Measurements from ENCODE around the gene PRMT6.
"Not testable (repeated sequence)": the region's sequence is repeated elsewhere in the genome, so short reads cannot be mapped to it uniquely, and the experiment has no call there.

Gene PRMT6

DNA sequence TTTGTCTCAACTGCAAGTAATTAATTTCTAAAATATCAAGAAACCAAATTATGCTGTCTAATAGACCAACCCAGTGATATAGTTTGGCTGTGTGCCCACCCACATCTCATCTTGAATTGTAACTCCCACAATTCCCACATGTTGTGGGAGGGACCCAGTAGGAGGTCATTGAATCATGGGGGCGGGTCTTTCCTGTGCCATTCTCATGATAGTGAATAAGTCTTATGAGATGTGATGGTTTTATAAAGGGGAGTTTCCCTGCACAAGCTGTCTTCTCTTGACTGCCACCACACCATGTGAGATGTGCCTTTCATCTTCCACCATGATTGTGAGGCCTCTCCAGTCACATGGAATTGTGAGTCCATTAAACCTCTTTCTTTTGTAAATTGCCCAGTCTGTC, 36.9 kb downstream of the PRMT6 start:
- not testable (repeated sequence) for H3K27me3 ChIP-seq (ENCODE audit: control insufficient read depth in 1 of 2, insufficient read depth in 2 of 2, low read length in 2 of 2); H3K9me3 ChIP-seq (ENCODE audit: control insufficient read depth in 2 of 2, low read length in 2 of 2); H3K4me3 ChIP-seq (ENCODE audit: low read length in 2 of 2); H3K27ac ChIP-seq (ENCODE audit: low read length); H3K9ac ChIP-seq (ENCODE audit: low read length in 2 of 2); H3K4me1 ChIP-seq (ENCODE audit: control insufficient read depth, insufficient read depth, low read length); H3K36me3 ChIP-seq (ENCODE audit: control insufficient read depth in 2 of 2, insufficient read depth in 2 of 2, low read length in 2 of 2)

DNA sequence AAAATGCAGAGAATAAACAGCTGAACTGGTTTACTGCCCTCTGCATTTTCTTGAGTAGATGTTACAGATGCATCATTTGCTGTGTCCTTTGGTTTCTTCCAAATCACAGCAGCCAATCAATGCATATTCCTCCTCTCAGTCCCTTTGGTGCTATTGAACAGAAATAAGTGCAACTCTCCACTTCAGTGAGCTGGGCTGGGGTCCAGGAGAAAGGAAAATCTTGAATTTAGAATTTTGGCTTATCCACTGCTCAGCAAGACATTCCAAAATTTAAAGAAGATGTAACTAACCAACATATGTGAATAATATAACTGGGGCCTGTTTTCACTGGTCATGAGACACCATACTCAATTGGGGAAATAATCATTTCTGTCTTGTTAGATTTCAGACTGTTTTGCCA, 39.2 kb downstream of the PRMT6 start:
- Histone ChIP-seq H3K9me3 (ENCODE audit: control insufficient read depth in 2 of 2, low read length in 2 of 2) (no peaks in the 10 kb centered on the region), H3K27me3 (ENCODE audit: control insufficient read depth in 1 of 2, insufficient read depth in 2 of 2, low read length in 2 of 2) (no peaks in the 10 kb centered on the region), H3K4me1 (ENCODE audit: control insufficient read depth, insufficient read depth, low read length) (no peaks in the 10 kb centered on the region), H3K27ac (ENCODE audit: low read length) (no peak overlapping the region), H3K4me3 (ENCODE audit: low read length in 2 of 2) (no peak overlapping the region), H3K36me3 (ENCODE audit: control insufficient read depth in 2 of 2, insufficient read depth in 2 of 2, low read length in 2 of 2) (no peaks in the 10 kb centered on the region), H3K9ac (ENCODE audit: low read length in 2 of 2) (no peak overlapping the region)

DNA sequence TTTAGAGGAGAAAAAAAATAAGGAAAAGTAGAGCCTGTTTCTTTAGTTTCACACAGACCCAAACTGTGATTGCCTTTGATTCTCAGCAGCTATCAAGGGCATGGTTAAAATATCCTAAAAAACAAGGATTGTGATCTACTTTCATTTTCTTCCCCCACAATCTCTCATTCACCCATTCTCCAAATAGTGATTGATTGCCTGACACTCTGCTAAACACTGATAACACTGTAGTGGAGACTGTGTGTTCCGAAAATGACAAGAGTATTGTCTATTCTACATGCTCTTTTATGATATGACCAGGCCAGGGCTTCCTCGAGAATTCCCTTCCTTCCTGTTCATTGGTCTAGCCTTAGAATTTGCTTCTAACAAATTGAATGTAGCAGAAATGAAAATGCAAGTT, 40.2 kb downstream of the PRMT6 start:
- H3K4me1 ChIP-seq (ENCODE audit: control insufficient read depth, insufficient read depth, low read length), result no peaks in the 10 kb centered on the region
- H3K27me3 ChIP-seq (ENCODE audit: control insufficient read depth in 1 of 2, insufficient read depth in 2 of 2, low read length in 2 of 2), result no peaks in the 10 kb centered on the region
- no peak overlapping the region for H3K27ac ChIP-seq (ENCODE audit: low read length)

DNA sequence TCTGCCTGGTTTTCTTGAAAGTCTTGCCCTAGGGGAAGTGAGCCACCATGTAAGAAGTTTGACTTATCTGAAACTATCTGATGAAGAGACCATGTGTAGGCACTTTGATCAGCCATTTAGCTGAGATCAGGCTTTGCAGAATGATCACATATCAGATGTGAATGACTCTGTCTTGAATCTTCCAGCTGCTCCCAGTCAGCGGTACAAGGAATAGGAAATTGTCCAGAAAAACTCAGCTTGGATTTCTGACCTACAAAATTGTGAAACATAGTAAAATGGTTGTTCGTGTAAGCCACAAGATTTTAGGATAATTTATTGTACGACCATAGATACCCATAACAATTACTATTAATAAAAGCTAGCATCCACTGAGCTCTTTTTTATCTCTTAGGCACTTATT, 42.5 kb downstream of the PRMT6 start:
- H3K9me3 ChIP-seq (ENCODE audit: control insufficient read depth in 2 of 2, low read length in 2 of 2), result no peaks in the 10 kb centered on the region
- H3K4me1 ChIP-seq (ENCODE audit: control insufficient read depth, insufficient read depth, low read length), result no peaks in the 10 kb centered on the region
- no peaks in the 10 kb centered on the region for H3K36me3 ChIP-seq (ENCODE audit: control insufficient read depth in 2 of 2, insufficient read depth in 2 of 2, low read length in 2 of 2)
- no peaks in the 10 kb centered on the region for H3K27me3 ChIP-seq (ENCODE audit: control insufficient read depth in 1 of 2, insufficient read depth in 2 of 2, low read length in 2 of 2)
- no peak overlapping the region for H3K27ac ChIP-seq (ENCODE audit: low read length)
- no peak overlapping the region for H3K4me3 ChIP-seq (ENCODE audit: low read length in 2 of 2)
- no peak overlapping the region for H3K9ac ChIP-seq (ENCODE audit: low read length in 2 of 2)

More for the DNA sequence above, 40.2 kb downstream of the PRMT6 start:
- Histone ChIP-seq H3K4me3 (ENCODE audit: low read length in 2 of 2) (no peak overlapping the region), H3K9me3 (ENCODE audit: control insufficient read depth in 2 of 2, low read length in 2 of 2) (no peaks in the 10 kb centered on the region), H3K36me3 (ENCODE audit: control insufficient read depth in 2 of 2, insufficient read depth in 2 of 2, low read length in 2 of 2) (no peaks in the 10 kb centered on the region), H3K9ac (ENCODE audit: low read length in 2 of 2) (no peak overlapping the region)

DNA sequence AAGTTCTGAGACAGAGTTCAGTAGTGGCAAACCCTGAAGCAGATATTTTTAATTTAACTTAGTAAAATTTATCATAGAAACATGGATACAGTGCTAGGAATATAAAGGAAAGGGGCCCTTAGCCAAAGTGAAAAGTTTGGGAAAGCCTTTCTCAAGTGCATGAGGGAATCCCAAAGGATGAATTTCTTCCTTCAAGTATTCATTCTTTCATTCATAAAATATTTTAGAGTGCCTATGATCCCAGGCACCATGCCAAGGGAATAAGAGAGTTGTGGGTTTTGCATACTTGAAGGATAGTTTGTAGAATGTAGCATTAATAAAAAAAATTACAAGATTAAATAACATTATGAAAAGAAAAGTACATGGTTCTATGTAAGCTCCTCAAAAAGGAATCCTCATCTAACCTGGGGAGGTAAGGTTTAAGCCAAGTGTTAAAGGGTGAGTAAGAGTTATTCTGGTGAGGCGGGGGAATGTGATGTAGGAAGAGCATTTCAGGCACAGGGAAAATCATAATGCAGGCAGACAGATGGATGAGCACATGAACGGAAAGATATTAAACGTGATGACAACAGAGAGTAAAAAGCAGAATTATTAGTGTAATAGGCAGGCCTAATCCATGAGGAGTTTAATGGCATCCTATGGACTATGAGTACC, 44.0 kb downstream of the PRMT6 start:
- Histone ChIP-seq H3K4me3 (ENCODE audit: low read length in 2 of 2) (no peak overlapping the region), H3K36me3 (ENCODE audit: control insufficient read depth in 2 of 2, insufficient read depth in 2 of 2, low read length in 2 of 2) (no peaks in the 10 kb centered on the region), H3K4me1 (ENCODE audit: control insufficient read depth, insufficient read depth, low read length) (no peaks in the 10 kb centered on the region), H3K9me3 (ENCODE audit: control insufficient read depth in 2 of 2, low read length in 2 of 2) (no peaks in the 10 kb centered on the region), H3K9ac (ENCODE audit: low read length in 2 of 2) (no peak overlapping the region), H3K27ac (ENCODE audit: low read length) (no peak overlapping the region), H3K27me3 (ENCODE audit: control insufficient read depth in 1 of 2, insufficient read depth in 2 of 2, low read length in 2 of 2) (no peaks in the 10 kb centered on the region)

DNA sequence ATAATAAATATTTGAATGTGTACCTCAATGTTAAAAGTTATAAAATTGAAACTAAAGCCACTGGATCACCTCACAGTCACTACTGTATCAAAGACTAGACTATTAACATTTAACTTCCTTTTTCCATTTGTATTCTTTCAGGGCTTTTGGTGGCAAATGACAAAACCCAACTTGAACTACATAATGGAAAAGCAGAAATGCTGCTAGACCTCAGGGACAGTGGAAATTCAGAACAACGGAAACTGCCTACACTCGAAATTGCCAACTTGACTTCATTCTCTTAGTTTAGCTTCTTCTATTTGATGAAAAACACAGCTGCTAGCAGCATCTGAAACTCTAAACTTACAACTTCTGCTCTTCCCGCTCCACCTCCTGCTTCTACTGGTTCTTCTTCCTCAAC, 49.4 kb downstream of the PRMT6 start:
- Histone ChIP-seq H3K4me1 (ENCODE audit: control insufficient read depth, insufficient read depth, low read length) (no peaks in the 10 kb centered on the region), H3K36me3 (ENCODE audit: control insufficient read depth in 2 of 2, insufficient read depth in 2 of 2, low read length in 2 of 2) (no peaks in the 10 kb centered on the region), H3K9me3 (ENCODE audit: control insufficient read depth in 2 of 2, low read length in 2 of 2) (no peaks in the 10 kb centered on the region), H3K4me3 (ENCODE audit: low read length in 2 of 2) (no peak overlapping the region), H3K27ac (ENCODE audit: low read length) (no peak overlapping the region), H3K27me3 (ENCODE audit: control insufficient read depth in 1 of 2, insufficient read depth in 2 of 2, low read length in 2 of 2) (no peaks in the 10 kb centered on the region), H3K9ac (ENCODE audit: low read length in 2 of 2) (no peak overlapping the region)
